Posterior vena cava (tissue), 2 donors: ENCODE results near the gene SF3A1. TPM values are rescaled to one million over a fixed set of nuclear protein-coding genes. Genes with fewer than 3 reads are reported as not detected.

Source experiments
- DNase-seq: peaks from one replicate; pipeline ENCODE4 v3.0.0-alpha.2; 2020; ENCODE audit warnings: low spot score
- intact Hi-C, 2 donors: fragments of 100-400 bp; cut with DNase I; formaldehyde crosslinking; loops; one replicate each; pipeline versions ENCODE4 v1.14.1 to v1.14.2; 2022 to 2023
- total RNA-seq, 2 donors: library from RNA; stranded (reverse); fragmentation: NEBNext Ultra II Directional; extraction: Animal tissue kit (Norgen Biotek cat#: 25700); gene quantifications; one replicate each; pipeline ENCODE4 v1.2.1, GENCODE V29; 2021
- donor health status: DM: yes; HTN: yes; CAD: no.
- donor health status: DM: yes; HTN: yes; CAD: no.

The SF3A1 gene
- total RNA-seq, 2 donors from 2014 or later = 106 to 108 TPM

- DNase-seq = no peak
- intact Hi-C loops = no loop called here
These were observed 46.5 kb downstream of the SF3A1 start for GRCh38 chr22:30309951-30310741.

- DNase-seq = no peak
- intact Hi-C loops = no loop called here
These were observed 48.0 kb downstream of the SF3A1 start for GRCh38 chr22:30308518-30309230.

DNA sequence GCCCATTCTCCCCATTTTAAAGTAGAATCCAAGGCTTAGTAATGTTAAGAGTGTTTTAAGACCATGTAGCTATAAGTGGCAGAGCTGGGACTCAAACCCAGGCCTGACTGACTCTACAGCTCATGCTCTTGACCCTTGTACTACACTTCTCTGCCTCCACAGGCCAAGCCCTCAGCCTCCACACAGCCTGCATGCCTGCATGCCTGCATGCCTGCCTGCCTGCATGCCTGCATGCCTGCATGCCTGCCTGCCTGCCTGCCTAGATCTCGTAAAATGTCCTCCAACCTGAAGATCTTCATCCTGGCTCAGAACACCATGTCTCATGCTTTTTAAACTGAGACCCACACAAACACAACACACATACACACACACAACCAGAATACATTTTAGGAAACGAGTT lies 48.6 kb downstream of the SF3A1 start:
- no peak for DNase-seq
- intact Hi-C loops = no loop called here

DNA sequence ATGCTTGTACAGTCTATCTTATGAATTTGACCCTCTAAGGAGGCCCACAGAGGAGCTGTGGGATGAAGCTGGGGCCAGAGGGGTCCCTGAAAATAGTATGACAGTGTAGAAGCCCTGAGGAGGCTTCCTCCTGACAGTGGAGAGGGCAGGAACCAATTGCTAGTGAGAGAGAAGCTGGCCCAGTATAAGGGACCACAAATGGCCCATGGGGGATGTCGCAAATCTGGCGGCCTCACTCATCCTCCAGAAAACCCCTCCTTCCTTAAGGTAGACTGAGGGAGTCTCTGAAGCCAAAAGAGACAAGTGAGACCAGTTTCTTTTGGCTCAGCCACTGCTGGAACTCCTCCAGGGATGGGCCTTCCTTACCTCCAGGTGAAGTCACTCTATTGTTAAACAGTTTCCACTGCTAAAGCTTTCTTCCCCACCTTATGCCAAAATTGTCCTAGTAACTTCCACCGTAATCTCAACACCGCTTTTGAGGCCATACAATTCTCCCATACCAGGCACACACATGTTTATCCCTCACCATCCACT lies 49.6 kb downstream of the SF3A1 start:
- no peak for DNase-seq
- intact Hi-C loops = no loop called here

DNA sequence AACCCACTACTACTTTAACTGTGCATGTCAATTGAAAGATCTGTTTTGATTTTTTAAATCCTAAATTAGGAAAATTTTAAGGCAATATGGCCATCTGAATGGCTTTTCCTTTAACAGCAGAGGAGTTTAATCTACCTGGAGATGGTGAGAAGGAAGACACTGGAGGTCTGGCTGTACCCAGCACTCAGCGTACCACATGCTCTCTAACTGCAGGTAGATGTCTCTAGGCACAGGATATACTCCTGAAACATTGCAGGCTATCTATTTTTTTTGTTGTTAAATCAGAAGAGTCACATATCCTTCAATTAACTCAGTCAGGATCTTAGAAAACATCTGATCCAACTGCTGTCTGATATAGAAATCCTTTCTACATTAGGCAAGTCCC lies 50.1 kb downstream of the SF3A1 start:
- DNase-seq = no peak
- intact Hi-C loops = no loop called here

DNA sequence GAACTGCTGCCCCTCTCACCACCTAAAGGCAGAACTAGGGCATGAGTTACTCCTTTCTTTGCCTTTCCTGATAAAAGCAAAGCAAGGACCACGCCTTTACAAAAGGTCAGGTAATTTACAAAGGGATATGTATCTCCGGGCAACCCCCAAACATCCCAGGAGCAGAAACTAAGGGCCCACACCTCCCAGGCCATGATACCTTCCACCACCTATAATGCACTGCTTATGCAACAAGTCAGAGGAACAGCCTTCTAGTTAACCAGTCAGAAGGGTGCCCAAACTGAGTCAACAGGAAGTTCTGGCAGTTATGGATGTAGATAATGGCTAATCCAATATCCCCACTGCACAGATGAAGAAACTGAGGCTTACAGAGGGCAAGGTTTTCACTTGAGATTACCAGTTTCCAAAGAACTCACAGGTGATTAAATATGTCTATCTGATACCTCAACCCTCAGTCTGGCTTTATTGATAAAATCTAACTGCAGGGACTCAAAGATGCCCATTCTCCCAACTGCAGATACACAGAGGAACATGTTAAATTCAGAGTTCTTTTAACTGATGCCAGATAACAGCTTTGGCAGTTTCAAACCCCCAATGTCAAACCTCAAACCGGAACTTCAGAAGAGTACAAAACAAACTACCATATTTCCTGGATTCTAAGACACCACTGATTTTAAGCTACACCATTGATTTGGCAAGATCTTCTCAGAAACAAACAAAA lies 50.6 kb downstream of the SF3A1 start:
- intact Hi-C loops = no loop called here
- no peak for DNase-seq

DNA sequence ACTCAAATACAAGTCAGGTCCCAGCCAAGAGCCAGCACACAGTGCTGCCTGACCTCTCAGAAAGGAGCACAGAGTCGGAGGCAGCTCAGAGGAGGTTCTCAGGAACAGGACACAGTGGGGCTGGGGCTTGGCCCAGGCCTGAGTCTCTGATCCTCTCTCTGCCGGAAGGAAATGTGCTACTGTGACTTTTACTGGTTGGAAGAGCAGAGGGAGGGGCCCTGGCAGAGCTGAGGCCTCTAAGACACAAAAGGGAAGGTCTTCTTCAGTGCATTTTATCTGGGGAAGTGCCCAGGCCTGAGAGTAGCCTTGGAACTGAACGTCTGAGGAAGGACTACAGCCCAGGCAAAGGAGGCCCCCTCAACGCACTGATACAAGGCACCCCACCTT lies 51.2 kb downstream of the SF3A1 start:
- DNase-seq = peak; percentile 92
- intact Hi-C loops = no loop called here

DNA sequence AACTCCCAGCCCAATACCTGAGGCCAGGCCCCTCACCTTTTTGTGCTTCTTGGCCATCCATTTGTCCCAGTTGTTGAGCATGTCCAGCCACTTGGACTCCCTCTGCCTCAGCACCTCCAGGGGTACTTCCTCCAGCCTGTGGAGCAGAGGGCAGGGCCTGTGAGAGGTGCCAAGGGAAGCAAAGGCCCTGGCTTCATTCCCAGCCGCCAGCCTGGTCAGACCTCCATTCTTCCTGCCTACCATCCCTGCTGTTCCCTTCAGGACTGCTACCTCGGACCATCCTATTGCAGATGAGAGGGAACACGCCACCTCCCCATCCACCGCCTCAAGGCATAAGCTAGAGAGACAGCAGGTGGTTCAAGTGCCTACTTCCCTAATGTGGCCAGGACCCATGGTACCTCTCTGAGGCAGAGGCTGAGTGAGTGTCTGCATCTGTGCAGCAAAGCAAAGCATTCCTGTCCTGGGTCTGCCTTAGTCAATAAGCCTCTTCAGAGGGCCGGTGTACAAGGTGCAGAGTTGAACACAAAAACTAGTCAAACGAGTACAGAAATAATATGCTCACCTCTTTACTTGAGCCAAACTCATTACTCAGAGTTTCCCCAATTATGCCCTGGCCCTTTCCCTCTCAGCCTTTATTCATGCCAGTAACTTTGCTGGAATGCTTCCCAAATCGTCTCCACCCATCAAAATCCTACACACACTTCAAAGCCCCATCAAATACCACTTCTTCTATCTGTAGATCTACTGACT lies 52.0 kb downstream of the SF3A1 start:
- intact Hi-C loops = no loop called here
- DNase-seq = no peak

DNA sequence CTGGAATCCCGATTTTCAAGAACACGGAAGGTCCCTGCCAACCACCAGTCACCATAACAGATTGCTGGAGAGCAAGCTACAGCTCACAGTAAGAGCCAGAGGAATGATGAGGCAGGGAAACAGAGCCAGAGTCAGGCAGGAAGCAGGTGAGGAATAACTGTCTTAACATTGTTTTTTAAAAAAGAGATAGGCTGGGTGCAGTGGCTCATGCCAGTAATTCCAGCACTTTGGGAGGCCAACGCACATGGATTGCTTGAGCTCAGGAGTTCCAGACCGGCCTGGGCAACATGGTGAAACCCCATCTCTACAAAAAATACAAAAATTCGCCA lies 53.9 kb downstream of the SF3A1 start:
- DNase-seq = no peak
- intact Hi-C loops = no loop called here

DNA sequence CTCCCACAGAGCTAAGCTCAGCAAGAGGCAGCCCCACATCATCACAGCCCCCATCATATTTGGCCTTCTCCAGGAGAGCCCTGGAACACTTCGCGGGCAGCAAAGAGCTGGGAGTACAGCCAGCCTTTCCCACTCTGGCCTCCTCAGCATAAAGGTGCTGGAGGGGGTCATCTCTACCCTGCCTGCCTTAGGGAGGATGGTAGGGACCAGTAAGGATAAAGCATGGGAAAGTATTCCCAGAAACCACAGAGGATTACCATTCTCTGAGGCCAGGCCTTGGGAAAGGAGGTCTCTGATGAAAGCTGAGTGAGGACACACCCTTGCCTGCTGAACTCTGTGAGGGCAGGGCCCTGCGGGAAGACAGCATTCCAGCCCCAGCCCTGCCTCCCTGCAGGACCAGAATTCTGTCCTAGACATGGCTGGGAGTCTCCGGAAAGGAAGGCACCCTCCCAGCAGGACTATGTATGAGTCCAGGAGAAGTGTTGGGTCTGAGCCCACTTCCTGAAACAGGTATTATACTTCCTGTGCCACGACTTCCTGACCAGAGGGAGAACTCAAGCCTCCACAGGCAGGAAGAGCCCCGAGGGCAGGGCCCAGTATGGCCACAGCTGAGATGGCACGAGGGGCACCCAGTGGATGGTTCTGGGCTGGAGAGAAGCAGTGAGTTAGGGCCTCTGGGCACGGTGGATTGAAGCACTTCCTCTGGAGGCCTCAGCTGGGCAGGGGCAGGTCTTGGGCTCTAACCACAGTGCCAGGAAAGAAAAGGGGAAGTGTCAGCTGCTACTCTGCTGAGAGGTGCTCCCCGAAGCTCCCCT lies 54.5 kb downstream of the SF3A1 start:
- DNase-seq = peak; percentile 86
- intact Hi-C loops = no loop called here

DNA sequence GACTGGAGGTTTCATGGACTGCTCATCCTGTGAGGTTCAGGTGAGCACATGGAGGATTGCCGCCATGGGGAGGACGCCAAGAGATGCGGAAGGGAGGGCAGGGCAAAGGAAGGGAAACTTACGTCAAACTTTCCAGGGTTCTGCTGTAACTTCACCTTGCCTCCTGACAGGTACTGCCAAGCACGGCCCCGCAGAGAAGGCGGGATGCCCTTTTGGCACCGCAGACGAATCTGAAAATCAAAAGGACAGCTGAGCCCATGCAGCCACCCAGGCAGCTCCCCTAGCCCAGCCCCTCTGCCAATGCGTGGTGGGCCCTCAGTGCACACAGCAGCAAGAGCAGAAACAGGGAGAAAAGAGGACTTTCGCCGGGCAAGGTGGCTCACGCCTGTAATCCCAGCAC lies 57.4 kb downstream of the SF3A1 start:
- intact Hi-C loops = no loop called here
- no peak for DNase-seq

DNA sequence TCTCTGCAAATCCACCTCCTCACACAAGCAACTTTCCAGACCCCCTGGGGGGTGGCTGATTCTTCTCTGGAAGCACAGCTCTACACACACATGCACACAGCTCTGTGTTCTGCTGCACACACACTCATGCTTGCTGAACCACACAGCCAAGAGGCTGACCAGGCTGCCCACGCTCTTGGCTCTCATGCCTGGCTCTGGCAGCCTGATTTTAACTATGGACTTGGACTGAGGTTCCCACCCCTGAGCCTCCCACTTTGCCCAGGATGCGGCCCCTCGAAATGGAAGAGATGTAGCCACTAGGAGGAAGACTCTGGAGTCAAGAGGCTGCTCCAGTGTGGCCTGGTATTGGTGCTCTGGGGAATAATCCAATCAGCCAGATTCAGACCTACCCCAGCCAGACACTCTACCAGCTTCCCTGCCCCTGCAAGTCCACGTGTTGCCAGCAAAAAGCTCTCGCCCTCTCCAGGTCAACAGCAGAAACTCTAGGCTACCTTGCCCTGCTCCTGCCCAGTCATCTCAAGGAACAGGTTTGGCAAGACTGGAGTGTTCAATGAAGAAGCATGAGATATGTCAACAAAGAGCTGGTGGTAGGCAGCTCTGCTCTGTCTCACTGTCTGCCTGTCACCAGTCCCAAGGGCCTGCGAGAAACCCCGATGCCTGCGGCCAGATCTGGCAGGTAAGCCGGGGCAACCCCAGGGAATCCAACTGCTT lies 58.5 kb downstream of the SF3A1 start:
- no peak for DNase-seq
- intact Hi-C loops = no loop called here

DNA sequence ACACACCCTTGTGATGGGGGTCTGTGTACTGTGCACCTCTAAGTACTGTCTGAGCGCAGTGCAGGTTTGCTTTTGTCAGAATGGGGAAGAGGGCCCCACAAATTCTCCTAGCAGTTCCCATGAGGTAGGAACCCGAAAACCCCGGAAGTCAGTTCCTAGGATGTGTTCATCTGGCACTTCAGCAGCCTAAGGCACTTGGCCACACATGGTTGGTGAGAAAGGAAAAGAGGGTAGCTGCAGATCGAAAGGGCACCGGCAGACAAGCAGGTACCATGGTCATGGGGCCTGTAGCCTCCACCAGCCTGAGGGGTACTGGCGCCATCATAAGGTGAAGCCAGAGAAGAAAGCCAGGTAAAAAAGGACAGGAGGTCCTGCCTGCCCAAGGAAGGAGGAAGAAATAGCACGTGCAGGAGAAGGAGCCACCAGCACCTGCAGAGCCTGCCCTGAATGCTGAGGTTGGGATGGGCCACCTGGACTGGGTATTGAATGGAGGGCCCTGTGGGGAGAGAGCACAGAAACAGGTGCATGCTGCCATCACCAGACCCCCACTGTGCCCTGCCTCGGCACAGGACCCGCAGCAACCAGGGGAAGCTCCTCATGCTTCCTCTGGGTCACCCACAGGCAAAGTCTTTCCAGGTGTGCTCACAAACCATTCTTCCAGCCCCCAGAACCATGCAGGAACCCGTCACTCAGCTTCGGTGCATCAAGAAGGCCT lies 59.3 kb downstream of the SF3A1 start:
- intact Hi-C loops = no loop called here
- no peak for DNase-seq

DNA sequence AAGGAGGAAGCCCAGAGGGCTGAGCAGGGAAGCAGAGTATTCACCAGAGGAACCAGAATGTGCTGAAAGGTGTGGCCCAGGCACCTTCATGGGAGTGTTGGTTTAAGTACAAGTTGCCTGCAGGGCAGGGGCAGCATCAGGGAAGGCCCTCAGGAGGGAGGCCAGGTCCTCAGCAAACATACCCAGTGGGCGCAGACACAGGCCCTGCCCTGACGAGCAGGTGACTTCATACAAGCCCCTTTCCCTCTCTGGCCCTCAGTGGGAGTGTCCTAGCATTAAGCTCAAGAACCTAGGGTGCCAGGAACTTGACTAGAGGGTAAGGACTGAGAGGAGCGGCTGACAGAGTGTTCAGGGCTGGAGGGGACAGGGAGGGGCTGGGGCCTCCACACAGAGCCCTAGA lies 59.9 kb downstream of the SF3A1 start:
- no peak for DNase-seq
- intact Hi-C loops = no loop called here

GRCh38 chr22:30296324-30296723 lies 60.4 kb downstream of the SF3A1 start:
- DNase-seq = no peak
- intact Hi-C loops = no loop called here

DNA sequence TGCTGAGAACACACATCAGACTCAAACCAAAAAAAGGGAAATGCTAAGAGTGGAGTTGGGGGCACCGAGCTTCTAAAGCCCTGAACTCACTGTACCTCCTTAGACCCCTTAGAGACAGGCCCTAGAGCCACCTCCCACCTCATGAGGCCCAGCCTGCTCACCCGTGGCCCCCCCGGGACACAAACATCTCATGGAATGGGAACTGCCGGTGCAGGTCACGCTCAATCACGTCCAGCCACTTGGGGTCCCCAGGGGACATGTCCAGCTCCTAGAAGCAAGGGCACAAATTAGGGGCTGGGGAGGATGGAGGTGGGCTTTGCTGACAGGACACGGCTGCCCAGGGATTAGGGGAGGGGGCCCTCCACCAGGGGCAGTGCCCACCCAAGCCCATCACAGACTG lies 61.1 kb downstream of the SF3A1 start:
- intact Hi-C loops = no loop called here

DNA sequence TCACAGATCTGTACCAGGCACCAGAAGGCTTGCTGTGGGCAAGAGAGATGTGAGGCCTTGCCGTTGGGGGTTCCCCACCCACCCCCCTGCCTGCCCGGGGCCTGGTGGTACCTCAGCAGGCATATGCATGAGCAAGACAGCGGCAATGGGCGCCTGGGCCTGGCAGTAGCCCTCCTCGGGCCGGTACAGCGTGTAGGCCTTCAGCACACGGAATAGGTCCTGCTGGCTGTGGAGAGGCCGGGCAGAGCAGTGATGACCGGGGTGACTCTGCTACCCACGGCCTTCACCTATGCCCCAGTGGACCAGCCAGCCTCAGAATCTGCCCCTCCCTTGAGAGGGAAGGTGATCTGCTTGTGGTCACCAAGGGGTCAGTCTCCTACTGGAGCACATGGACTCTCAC lies 61.9 kb downstream of the SF3A1 start:
- no peak for DNase-seq
- intact Hi-C loops = no loop called here

More for the DNA sequence above, 61.1 kb downstream of the SF3A1 start:
- no peak for DNase-seq

DNA sequence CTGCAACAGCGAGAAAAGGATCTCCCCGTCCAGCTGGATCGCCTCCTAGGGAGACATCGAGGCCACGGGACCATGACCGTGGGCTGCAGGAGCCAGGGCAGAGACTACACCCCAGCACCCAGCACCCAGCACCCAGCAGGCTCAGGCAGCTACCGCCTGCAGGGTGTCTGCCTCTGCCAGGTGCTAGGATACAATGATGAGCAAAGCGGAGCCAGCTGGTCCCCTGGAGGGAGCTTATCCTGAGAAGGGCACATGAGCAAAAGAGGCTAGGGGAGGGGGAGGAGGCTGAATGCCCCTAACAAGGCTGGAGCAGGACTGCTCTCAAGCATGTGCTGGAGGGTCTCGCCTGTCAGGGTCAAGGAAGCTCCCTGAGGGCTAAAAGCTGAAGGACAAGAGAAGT lies 62.6 kb downstream of the SF3A1 start:
- intact Hi-C loops = no loop called here
- DNase-seq = no peak
